Fibroblast of the aortic adventitia (primary cell): ENCODE data around the gene PODN. TPM values are rescaled to one million over a fixed set of nuclear protein-coding genes. Genes with fewer than 3 reads are reported as not detected.
A peak's percentile ranks its signal among the peaks of the same experiment; 100 is the strongest.

ENCODE experiments used
- DNase-seq: peaks from one replicate; pipeline ENCODE4 v3.0.0-alpha.2; 2010; ENCODE audit warnings: low read depth
- H3K4me3 ChIP-seq: 2 replicates; pipeline ENCODE4 v1.5.1; 2011; ENCODE audit warnings: low read depth, mild to moderate bottlenecking, control low read depth, low read length, moderate library complexity
- total RNA-seq: library from RNA; depleted of rRNA; stranded (reverse); fragments of >200 nt; gene quantifications from 2 replicates; pipeline ENCODE4 v1.2.3, GENCODE V29; 2012; ENCODE audit warnings: low replicate concordance
- TF ChIP-seq, protein P1 (sequence below): IDR thresholded peaks from 2 replicates; pipeline ENCODE4 v1.5.1; 2011; ENCODE audit warnings: mild to moderate bottlenecking, low read length, control low read depth, inconsistent platforms; ENCODE audit not compliant: insufficient read depth

PODN gene
- total RNA-seq, 1 donor: 47.5 TPM

DNA sequence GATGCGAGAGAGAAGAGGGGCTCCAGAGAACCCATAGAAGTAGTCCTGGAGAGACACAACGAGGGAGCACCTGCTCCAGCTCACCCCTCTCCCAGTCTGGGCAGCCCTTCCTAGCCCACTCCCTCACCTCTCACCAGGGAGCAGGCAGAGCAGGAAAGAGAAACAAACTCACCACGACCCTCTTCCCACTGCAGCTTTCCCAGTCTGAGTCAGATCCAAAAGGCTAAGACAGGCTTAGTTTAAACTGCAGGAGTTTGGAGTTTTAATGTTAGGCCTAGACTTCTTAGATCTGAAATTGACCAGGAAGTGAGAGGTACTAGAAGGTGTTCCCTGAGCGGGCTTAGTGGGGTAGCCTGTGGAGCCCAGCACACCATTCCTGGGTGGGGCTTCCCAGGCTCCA lies 50.8 kb downstream of the PODN start:
- DNase-seq: no peak
- H3K4me3 ChIP-seq: no peak overlapping the region
- TF ChIP-seq, protein P1, sequence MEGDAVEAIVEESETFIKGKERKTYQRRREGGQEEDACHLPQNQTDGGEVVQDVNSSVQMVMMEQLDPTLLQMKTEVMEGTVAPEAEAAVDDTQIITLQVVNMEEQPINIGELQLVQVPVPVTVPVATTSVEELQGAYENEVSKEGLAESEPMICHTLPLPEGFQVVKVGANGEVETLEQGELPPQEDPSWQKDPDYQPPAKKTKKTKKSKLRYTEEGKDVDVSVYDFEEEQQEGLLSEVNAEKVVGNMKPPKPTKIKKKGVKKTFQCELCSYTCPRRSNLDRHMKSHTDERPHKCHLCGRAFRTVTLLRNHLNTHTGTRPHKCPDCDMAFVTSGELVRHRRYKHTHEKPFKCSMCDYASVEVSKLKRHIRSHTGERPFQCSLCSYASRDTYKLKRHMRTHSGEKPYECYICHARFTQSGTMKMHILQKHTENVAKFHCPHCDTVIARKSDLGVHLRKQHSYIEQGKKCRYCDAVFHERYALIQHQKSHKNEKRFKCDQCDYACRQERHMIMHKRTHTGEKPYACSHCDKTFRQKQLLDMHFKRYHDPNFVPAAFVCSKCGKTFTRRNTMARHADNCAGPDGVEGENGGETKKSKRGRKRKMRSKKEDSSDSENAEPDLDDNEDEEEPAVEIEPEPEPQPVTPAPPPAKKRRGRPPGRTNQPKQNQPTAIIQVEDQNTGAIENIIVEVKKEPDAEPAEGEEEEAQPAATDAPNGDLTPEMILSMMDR: no peak

DNA sequence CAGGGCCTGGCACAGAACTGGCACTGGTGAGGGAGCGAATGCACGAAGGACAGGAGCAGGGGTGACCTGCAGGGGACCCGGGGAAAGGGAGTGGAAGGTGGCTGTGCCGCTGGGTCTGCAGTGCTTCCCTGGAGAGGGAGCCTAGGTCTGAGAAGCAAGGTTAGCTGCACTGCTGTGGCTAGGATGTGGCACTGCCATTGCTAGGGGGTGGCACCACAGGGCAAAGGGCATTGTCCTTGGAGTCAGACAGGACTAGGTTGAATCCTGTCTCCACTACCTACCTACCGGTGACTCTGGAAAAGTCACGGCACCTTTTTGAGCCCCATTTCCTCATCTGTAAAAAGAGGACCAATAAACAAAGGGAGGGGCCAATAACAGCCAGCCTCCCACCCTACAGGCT lies 52.1 kb downstream of the PODN start:
- TF ChIP-seq, protein P1: no peak
- no peak overlapping the region for H3K4me3 ChIP-seq
- DNase-seq: no peak

DNA sequence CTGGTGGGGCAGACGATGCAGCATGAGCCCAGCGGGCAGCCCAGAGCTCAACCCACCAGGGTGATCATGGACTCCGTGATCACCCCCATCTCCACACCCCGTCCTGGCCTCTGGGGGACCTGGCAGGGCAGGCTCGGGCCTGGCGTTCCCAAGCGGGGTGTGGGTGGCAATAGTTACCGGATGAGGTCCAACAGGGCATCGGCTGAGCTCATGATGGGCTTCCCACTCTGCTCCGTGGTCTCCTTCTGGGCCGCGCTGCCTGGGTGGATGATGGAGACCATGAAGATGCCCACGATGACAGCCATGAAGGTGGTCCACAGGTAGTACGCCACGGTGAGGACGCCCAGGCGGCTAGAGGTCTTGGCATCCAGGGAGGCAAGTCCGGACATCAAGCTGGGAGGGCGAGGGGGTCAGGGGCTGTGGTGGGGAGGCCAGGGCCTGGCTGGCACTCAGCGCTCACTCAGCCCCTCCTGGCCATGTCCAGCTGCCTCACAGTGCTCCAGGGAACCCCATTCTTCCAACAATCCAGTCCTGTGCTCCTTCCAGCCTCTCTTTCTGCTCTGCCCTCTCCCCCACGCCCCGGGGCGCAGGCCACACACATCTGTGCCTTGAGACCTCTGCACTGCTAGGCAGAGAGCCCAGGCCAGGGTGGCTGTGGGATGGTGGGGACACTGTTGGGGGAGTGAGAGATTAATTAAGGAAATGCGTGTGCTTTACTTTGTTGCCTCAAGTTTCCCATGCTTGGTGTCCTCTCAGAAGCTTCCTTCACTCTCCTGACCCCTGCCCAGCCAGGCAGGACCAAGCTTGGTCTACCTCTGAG lies 52.8 kb downstream of the PODN start:
- H3K4me3 ChIP-seq: no peak overlapping the region
- TF ChIP-seq, protein P1: no peak
- no peak for DNase-seq

DNA sequence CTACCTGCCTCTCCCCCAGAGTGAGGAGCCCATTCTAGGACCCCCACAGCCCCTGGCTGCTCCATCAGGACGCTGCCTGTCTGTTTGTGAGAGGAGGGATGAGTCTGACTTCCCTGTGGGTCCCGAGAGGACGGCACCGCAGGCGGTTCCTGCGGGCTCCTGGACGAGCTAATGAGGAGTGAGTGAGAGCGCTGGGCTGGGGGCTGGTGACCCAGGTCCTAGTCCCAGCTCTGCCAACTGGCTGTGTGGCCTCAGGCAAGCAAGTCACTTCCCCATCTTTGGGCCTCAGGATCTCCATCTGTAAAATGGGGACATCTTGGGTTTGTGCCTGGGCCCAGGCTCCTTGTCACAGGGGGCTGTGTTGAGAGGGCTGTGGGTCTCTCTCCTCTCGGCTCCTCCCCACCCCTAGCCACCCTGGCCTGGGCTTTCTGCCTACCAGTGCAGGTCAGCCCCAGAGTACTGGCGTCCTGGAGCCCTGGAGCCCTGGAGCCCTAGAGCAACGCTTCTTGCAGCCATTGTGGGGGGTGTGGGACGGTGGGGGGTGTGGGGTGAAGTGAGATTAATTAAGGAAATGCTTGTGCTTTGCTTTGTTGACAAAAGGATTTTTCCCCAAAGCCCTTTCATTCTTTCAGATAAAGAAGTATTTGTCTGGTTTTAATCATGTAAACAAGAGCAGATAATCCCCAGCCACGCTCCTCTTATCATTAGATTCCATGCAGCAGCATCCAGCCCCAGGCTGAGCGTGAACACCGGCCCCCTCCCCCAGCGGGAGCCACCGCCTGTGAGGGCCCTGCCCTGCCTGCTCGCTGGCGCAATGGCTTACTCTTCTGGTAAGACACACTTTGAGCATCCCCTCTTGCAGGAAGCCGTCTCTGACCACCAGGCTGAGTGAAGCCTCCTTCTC lies 53.6 kb downstream of the PODN start:
- H3K4me3 ChIP-seq: no peak overlapping the region
- peak; percentile 72 for DNase-seq
- TF ChIP-seq, protein P1: no peak

DNA sequence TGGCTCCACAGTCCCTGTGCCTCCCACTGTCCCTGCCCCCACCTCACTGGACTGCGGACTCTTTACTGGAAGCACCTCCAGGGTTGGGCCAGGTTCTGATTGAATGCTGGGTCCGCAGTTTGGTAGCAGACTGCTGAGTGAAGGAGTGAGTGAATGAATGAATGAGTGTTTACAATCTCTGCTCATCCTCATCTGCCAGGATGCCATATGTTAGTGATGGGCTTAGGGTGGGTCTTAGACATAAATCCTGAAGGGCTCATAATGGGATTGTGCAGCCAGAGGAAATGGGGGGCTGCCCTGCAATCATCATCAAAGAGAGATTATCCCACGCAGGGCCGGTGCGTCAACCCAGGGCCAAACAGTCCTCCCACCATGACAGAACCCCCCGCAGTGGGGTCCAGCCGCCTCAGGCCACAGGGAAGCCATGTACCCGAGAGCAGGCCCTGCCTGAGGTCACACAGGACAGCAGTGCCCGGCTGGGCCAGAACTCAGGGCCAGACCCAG lies 54.3 kb downstream of the PODN start:
- H3K4me3 ChIP-seq: no peak overlapping the region
- DNase-seq: no peak
- TF ChIP-seq, protein P1: no peak

DNA sequence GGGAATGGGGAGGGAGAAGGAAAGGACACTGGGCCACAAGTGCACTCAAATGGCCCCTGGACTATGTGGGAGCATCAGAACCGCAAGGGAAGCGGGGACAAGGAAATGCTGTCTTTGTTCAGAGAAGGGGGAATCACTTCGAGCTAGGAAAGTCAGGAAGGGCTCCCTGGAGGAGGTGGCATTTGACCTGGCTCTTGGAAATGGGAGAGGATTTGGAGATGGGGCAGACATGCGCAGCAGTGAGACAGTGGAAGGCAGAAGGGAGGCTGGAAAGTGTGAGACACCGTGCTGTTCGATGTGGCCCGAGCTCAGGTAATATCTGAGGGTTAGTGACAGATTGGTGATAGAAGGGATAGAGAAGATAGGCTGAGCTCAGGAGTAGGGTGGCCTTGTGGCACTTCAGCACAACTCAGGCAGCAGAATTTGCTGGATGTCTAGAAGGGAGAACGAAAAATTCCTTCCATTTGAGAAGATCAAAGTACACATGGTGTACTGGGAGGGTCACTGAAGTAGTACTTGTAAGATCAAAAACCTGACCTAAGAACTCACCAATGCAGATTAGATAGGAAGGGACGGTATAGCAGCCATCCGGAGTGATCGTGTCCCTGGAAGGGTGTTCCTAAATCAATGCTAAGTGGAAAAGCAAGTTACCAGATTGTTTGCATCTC lies 55.1 kb downstream of the PODN start:
- H3K4me3 ChIP-seq: no peak overlapping the region
- no peak for DNase-seq
- TF ChIP-seq, protein P1: no peak
